ENCODE measurements around the gene GBF1. TPM values are rescaled to one million over a fixed set of nuclear protein-coding genes. Genes with fewer than 3 reads are reported as not detected.
"Not testable (repeated sequence)": the region's sequence is repeated elsewhere in the genome, so short reads cannot be mapped to it uniquely, and the experiment has no call there.

Gene GBF1, protein sequence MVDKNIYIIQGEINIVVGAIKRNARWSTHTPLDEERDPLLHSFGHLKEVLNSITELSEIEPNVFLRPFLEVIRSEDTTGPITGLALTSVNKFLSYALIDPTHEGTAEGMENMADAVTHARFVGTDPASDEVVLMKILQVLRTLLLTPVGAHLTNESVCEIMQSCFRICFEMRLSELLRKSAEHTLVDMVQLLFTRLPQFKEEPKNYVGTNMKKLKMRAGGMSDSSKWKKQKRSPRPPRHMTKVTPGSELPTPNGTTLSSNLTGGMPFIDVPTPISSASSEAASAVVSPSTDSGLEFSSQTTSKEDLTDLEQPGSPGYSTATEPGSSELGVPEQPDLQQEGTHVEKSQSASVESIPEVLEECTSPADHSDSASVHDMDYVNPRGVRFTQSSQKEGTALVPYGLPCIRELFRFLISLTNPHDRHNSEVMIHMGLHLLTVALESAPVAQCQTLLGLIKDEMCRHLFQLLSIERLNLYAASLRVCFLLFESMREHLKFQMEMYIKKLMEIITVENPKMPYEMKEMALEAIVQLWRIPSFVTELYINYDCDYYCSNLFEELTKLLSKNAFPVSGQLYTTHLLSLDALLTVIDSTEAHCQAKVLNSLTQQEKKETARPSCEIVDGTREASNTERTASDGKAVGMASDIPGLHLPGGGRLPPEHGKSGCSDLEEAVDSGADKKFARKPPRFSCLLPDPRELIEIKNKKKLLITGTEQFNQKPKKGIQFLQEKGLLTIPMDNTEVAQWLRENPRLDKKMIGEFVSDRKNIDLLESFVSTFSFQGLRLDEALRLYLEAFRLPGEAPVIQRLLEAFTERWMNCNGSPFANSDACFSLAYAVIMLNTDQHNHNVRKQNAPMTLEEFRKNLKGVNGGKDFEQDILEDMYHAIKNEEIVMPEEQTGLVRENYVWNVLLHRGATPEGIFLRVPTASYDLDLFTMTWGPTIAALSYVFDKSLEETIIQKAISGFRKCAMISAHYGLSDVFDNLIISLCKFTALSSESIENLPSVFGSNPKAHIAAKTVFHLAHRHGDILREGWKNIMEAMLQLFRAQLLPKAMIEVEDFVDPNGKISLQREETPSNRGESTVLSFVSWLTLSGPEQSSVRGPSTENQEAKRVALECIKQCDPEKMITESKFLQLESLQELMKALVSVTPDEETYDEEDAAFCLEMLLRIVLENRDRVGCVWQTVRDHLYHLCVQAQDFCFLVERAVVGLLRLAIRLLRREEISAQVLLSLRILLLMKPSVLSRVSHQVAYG (N-terminal part only)
- total RNA-seq: 10 to 100 TPM; 42.2 to 44.0 TPM

DNA sequence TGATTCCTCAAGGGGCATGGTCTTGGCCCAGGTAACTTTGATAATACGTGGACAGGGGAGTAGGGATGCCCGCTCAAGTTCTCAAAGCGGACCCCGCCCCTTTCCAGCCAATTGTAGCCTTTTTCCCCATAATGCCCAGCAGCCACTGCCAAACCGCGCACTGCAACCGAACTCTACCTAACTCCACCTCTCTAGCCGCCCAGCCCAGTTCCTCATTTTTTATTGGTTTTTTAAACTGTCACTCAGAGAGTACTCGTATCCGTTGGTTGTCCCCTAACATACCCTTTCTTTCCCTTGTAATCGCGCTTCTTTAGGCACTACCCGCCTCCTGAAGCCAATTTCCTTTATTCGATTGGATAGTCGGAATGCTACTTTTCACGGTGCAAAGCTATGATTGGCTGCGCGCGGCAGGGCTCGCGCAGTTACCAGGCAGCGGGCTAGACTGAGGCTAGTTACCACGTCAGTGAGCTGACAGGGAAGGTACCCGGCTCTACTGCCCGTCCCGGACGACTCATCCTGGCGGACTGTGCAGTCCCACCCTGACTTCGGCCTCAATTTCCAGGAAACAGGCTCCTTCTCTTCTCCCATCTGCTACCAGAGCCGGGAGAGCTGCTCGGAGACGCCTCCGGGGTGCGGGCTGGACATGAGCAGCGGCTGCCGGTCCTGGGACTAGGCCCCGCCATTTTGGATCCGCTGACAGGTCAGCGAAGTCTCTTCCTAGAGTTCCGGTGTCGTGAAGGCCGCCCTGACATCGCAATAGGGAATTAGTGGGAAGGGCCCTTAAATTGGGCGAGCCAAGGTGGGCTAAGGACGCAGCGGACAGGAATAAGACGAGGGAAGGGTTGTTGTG is at the start of gene GBF1:
TSS of gene GBF1 (plus strand) at position 451 of the 850 bp plus-strand sequence. CDS start 13,407 bp downstream, outside the sequence.
- CTCF ChIA-PET: interaction anchor here (0.7 to 10.2 kb wide), 15 partner anchors 8 to 234 kb away, joined by 3 to 111 read pairs (median 4); no protein-coding TSS in a partner anchor
- H3K27me3 Mint-ChIP-seq: peaks cover 15% of the 10 kb centered on the region

DNA sequence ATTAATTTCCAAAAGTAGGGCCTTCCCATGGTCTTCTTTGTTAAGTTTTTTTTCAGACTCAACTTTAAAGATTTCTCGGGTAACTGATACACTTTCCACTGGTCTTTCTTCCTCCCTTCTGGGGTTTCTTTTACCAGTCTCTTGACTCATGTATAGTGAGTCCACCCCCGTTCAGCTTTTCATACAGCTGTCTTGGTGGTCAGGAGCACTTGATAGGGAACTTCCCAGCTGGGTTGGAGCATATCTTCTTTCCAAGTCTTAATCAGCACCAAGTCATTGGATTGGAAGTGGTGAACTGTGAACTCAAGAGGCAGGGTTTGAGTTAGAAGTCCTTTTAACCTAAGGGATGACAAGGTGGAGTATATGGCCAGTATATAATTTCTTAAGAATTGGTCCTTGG is 48.4 kb upstream of the GBF1 start:
- intact Hi-C loops (cut with micrococcal nuclease): no loop called here
- Mint-ChIP-seq H3K36me3 (peaks cover under 1% of the 10 kb centered on the region), H3K4me1 (ENCODE audit: low read depth) (peaks cover 7% of the 10 kb centered on the region), H3K4me3 (no peak overlapping the region), H3K27me3 (no peaks in the 10 kb centered on the region), H3K27ac (peak overlapping the region; percentile 69), H3K9me3 (peaks cover 4% of the 10 kb centered on the region)
- DNase-seq: peak; percentile 62
- ChIA-PET POLR2A (no interaction called here), CTCF (interaction anchor here (0.9 to 1.0 kb wide), 2 partner anchors 28 to 75 kb away, joined by 3 read pairs; no protein-coding TSS in a partner anchor)

More for the DNA sequence above, at the start of gene GBF1:
- Mint-ChIP-seq H3K27ac (peak within 1 kb of the TSS; percentile 95), H3K36me3 (peaks cover 14% of the 10 kb centered on the region), H3K4me3 (peak within 1 kb of the TSS; percentile 100), H3K9me3 (no peaks in the 10 kb centered on the region), H3K4me1 (ENCODE audit: low read depth) (peaks cover 51% of the 10 kb centered on the region)
- intact Hi-C loops (cut with micrococcal nuclease): loop anchor here (1.0 to 2.0 kb wide), 7 partner anchors 15 to 257 kb away; partner anchors contain the start of genes ACTR1A and NFKB2
- POLR2A ChIA-PET: interaction anchor here (0.6 to 2.3 kb wide), 13 partner anchors 14 to 260 kb away, joined by 3 to 16 read pairs (median 3); partner anchors contain the start of genes CUEDC2 and NFKB2
- peak; percentile 95 for DNase-seq

DNA sequence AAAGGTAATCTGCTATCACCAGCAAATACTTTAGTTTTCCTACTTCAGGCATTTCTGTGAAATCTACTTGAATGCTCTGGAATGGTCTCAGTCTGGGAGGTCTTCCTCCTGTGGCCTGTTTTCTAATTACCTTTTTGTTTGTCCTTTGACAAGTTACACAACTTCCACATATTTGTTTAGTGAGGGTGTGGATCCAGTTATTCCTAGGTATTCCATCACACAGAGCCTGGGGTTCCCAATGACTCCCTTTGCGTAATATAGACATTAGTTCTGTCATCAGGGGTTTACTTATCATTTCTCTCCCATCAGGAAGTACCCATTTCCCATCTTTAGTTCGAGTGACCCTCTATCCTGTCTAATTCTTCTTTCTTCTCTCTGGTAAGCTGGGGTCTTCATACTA is 47.3 kb upstream of the GBF1 start:
- ChIA-PET POLR2A (no interaction called here), CTCF (no interaction called here)
- no peak overlapping the region for H3K4me3 Mint-ChIP-seq
- H3K9me3 Mint-ChIP-seq: no peaks in the 10 kb centered on the region
- intact Hi-C loops (cut with micrococcal nuclease): no loop called here
- H3K36me3 Mint-ChIP-seq: no peaks in the 10 kb centered on the region
- no peak for DNase-seq
- H3K27ac Mint-ChIP-seq: no peak overlapping the region
- peaks cover 11% of the 10 kb centered on the region for H3K4me1 Mint-ChIP-seq (ENCODE audit: low read depth)
- no peaks in the 10 kb centered on the region for H3K27me3 Mint-ChIP-seq

DNA sequence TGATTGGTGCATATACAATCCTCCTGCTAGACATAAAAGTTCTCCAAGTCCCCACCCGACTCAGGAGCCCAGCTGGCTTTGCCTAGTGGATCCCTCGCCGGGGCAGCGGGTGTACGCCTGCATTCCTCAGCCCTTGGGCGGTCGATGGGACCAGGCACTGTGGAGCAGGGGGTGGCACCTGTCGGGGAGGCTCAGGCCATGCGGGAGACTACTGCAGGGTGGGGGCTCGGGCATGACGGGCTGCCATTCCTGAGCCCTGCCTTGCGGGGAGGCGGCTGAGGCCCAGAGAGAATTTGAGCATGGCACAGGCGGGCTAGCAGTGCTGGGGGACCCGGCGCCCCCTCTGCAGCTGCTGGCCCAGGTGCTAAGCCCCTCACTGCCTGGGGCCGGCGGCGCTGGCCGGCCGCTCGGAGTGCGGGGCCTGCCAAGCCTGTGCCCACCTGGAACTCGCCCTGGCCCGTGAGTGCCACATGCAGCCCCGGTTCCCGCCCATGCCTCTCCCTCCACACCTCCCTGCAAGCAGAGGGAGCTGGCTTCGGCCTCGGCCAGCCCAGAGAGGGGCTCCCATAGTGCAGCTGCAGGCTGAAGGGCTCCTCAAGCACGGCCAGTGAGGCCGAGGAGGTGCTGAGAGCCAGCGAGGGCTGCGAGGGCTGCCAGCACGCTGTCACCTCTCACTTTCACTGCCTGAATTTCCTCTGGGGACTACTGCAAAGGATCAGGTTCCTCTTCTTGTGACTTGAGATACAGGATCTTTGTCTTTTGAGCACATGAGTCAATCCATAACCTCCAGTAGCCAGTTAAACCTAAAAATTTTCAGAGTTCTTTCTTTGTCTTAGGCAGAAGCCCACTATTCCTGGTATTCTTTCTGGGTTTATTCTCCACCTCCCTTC is 44.3 kb upstream of the GBF1 start:
- POLR2A ChIA-PET: no interaction called here
- CTCF ChIA-PET: interaction anchor here (1.0 kb wide), 1 partner anchor 32 kb away, joined by 3 read pairs; no protein-coding TSS in a partner anchor
- peaks cover 11% of the 10 kb centered on the region for H3K4me1 Mint-ChIP-seq (ENCODE audit: low read depth)
- intact Hi-C loops (cut with micrococcal nuclease): no loop called here
- H3K9me3 Mint-ChIP-seq: peaks cover 11% of the 10 kb centered on the region
- no peak for DNase-seq
- no peak overlapping the region for H3K4me3 Mint-ChIP-seq
- peaks cover 7% of the 10 kb centered on the region for H3K36me3 Mint-ChIP-seq
- no peaks in the 10 kb centered on the region for H3K27me3 Mint-ChIP-seq
- no peak overlapping the region for H3K27ac Mint-ChIP-seq

DNA sequence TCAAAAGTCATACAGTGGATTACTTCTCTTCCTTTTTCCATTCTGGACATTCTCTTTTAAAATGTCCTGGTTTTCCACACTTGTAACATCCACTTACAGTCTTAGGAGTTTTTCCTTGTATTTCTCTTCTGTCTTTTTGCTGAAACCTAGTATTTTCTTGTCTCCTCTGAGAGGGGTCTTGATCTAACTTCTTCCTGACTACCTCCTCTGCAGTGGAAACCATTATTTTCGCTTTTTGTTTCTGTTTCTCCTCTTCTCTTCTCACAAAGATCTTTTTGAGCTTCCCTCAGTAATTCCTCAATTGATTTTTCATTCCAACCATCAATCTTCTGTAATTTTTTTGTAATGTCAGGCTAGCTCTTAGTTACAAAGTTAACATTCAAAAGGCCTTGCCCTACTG is 42.9 kb upstream of the GBF1 start:
- peaks cover 7% of the 10 kb centered on the region for H3K36me3 Mint-ChIP-seq

DNA sequence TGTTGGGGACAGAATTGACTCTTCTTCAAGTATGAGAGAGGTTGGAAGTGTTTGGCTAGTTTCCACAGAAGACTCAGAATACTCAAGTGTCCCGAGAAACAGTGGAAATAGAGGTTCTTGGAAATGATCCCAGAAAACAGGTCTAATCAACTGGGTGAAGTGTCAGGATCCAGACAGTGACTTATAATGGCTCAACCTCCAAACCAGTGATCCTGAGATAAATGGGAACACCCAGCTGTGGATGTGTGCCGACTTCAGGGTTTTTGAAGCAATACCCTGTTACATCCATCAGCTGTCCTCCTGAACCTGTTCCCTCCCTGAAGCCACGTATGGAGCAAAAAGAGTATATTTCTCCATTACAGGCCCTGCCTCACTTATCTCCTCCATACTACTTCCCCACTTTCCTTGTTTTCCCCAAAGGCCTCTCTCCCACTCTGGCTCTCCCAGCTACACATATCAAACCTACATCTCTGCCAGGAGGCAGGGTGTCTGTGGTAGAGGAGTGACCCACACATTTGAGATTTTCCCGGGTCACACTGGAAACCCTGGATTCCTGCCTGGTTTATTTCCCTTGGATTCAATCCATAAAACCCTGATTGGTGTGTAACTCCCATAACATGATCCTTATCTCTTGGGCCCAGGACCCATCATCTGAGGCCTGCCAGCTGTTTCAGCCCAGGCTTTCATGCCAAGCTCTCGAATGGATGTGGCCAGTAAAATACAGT is 36.9 kb upstream of the GBF1 start:
- Mint-ChIP-seq H3K9me3 (peaks cover 11% of the 10 kb centered on the region), H3K27me3 (no peaks in the 10 kb centered on the region), H3K4me3 (no peak overlapping the region), H3K4me1 (ENCODE audit: low read depth) (peaks cover 4% of the 10 kb centered on the region), H3K27ac (no peak overlapping the region), H3K36me3 (peaks cover 7% of the 10 kb centered on the region)
- intact Hi-C loops (cut with micrococcal nuclease): no loop called here
- CTCF ChIA-PET: interaction anchor here (0.6 to 1.8 kb wide), 6 partner anchors 22 to 143 kb away, joined by 3 to 11 read pairs (median 4); no protein-coding TSS in a partner anchor
- DNase-seq: no peak
- POLR2A ChIA-PET: no interaction called here

More for the DNA sequence above, 42.9 kb upstream of the GBF1 start:
- ChIA-PET POLR2A (no interaction called here), CTCF (no interaction called here)
- peaks cover 11% of the 10 kb centered on the region for H3K9me3 Mint-ChIP-seq
- H3K4me3 Mint-ChIP-seq: no peak overlapping the region
- H3K27me3 Mint-ChIP-seq: no peaks in the 10 kb centered on the region
- peaks cover 4% of the 10 kb centered on the region for H3K4me1 Mint-ChIP-seq (ENCODE audit: low read depth)
- intact Hi-C loops (cut with micrococcal nuclease): no loop called here
- DNase-seq: no peak
- no peak overlapping the region for H3K27ac Mint-ChIP-seq

DNA sequence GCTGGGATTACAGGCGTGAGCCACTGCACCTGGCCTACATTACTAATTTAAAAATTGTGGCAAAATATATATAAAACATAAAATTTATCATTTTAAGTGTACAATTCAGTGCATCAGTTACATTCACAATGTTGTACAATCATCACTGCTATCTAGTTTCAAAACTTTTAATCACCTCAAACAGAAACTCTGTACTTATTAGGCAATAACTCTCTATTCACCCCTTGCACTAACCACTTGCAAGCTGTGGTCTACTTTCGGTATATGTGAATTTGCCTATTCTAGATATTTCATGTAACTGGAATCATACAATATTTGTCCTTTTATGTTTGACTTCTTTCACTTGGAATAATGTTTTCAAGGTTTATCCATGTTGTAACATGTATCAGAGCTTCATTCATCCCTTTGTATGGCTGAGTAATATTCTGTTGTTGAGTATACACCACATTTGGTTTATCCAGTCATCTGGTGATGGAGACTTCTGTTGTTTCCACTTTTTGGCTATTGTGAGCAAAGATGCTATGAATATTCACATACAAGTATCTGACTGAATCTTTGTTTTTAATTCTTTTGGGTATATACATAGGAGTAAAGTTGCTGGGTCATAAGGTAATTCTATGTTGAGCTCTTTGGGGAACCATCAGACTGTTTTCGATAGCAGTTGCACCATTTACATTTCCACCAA is 33.6 kb upstream of the GBF1 start:
- Mint-ChIP-seq H3K4me3 (no peak overlapping the region), H3K36me3 (no peaks in the 10 kb centered on the region), H3K27me3 (peaks cover 1% of the 10 kb centered on the region), H3K4me1 (ENCODE audit: low read depth) (peaks cover 4% of the 10 kb centered on the region), H3K27ac (no peak overlapping the region), H3K9me3 (no peaks in the 10 kb centered on the region)
- DNase-seq: no peak
- intact Hi-C loops (cut with micrococcal nuclease): no loop called here
- ChIA-PET CTCF (interaction anchor here (1.0 to 1.9 kb wide), 4 partner anchors 18 to 43 kb away, joined by 4 to 7 read pairs (median 4); no protein-coding TSS in a partner anchor), POLR2A (no interaction called here)

DNA sequence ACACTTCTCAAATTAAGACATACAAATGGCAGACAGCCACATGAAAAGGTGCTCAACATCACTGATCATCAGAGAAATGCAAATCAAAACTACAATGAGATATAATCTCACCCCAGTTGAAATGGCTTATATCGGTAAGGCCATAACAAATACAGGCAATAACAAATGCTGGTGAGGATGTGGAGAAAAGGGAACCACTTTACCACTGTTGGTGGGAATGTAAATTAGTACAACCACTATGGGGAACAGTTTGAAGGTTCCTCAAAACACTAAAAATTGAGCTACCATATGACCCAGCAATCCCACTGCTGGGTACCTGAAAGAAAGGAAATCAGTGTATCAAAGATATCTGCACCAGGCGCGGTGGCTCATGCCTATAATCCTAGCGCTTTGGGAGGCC is 31.7 kb upstream of the GBF1 start:
- intact Hi-C loops (cut with micrococcal nuclease); H3K36me3 Mint-ChIP-seq; DNase-seq; H3K27me3 Mint-ChIP-seq; POLR2A ChIA-PET; CTCF ChIA-PET; H3K27ac Mint-ChIP-seq; H3K4me1 Mint-ChIP-seq (ENCODE audit: low read depth); H3K9me3 Mint-ChIP-seq; H3K4me3 Mint-ChIP-seq: not testable (repeated sequence)

DNA sequence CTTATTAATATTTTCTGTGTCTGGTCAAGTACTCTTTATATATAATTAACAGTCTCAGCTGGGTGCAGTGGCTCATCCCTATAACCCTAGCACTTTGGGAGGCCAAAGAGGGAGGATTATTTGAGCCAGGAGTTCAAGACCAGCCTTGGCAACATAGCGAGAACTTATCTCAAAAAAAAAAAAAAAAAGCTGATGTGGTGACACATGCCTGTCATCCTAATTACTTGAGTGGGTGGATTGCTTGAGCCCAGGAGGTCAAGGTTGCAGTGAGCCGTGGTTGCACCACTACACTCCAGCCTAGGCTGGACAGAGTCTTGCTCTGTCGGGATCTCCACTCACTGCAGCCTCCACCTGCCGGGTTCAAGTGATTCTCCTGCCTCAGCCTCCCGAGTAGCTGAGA is 26.0 kb upstream of the GBF1 start:
- intact Hi-C loops (cut with micrococcal nuclease): no loop called here
- ChIA-PET CTCF (interaction anchor here (0.9 to 5.3 kb wide), 4 partner anchors 11 to 174 kb away, joined by 5 to 48 read pairs (median 11); no protein-coding TSS in a partner anchor), POLR2A (interaction anchor here (0.6 kb wide), 1 partner anchor 202 kb away, joined by 3 read pairs; no protein-coding TSS in a partner anchor)
- Mint-ChIP-seq H3K36me3 (no peaks in the 10 kb centered on the region), H3K4me3 (no peak overlapping the region), H3K27ac (no peak overlapping the region), H3K4me1 (ENCODE audit: low read depth) (no peaks in the 10 kb centered on the region), H3K9me3 (no peaks in the 10 kb centered on the region), H3K27me3 (peaks cover 7% of the 10 kb centered on the region)
- DNase-seq: no peak

Measured in activated CD4-positive, alpha-beta memory T cell treated with anti-CD3 and anti-CD28 coated beads for 36 hours (primary cell).